Measurements from ENCODE around the gene SPAG16. TPM values are rescaled to one million over a fixed set of nuclear protein-coding genes. Genes with fewer than 3 reads are reported as not detected.

The SPAG16 gene
- total and polyA plus RNA-seq, 9 donors: 17.3 to 29.0 (median 18.8) TPM

- Histone ChIP-seq H3K4me3 (ENCODE audit: low read length) (no peak overlapping the region), H3K9me3 (replicated peaks; ENCODE audit: control insufficient read depth, low read depth, low read length) (no peaks in the 10 kb centered on the region), H3K4me1 (ENCODE audit: control insufficient read depth, insufficient read depth, low read length) (no peaks in the 10 kb centered on the region), H3K27me3 (ENCODE audit: control insufficient read depth, insufficient read depth, low read length) (no peaks in the 10 kb centered on the region), H3K36me3 (ENCODE audit: control insufficient read depth, insufficient read depth, low read length) (no peaks in the 10 kb centered on the region), H3K27ac (ENCODE audit: low read length) (no peak overlapping the region)
- WGBS (ENCODE audit: insufficient coverage): no CpG with 5 or more reads among the region's 3 CpGs
- DNase-seq: no peak
Measured at GRCh38 chr2:214286011-214286410, 1001.7 kb downstream of the SPAG16 start.

GRCh38 chr2:214293593-214293992 lies 1009.3 kb downstream of the SPAG16 start:
- Histone ChIP-seq H3K9me3 (replicated peaks; ENCODE audit: control insufficient read depth, low read depth, low read length) (peaks cover 20% of the 10 kb centered on the region), H3K36me3 (ENCODE audit: control insufficient read depth, insufficient read depth, low read length) (no peaks in the 10 kb centered on the region), H3K27ac (ENCODE audit: low read length) (no peak overlapping the region), H3K4me3 (ENCODE audit: low read length) (no peak overlapping the region), H3K27me3 (ENCODE audit: control insufficient read depth, insufficient read depth, low read length) (no peaks in the 10 kb centered on the region), H3K4me1 (ENCODE audit: control insufficient read depth, insufficient read depth, low read length) (no peaks in the 10 kb centered on the region)
- DNase-seq: no peak

DNA sequence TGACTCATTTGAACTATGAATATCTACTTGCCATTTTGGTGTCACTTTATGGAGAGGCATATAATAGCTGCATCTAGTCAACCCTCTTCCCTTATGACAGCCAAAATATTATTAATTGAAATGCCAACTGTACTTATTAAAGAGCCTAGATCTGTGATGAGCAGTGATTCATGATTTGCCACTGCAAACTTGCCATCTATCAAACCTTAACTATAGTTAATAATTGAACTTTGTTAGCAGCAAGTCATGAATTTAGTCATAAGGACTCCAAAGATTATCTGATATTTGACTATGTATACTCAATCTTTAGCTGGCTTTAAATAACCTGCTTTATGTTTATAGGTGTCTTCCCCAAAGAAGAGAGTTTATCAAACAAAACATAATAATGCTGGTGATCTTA lies 1010.2 kb downstream of the SPAG16 start:
- Histone ChIP-seq H3K27ac (ENCODE audit: low read length) (no peak overlapping the region), H3K4me3 (ENCODE audit: low read length) (no peak overlapping the region), H3K27me3 (ENCODE audit: control insufficient read depth, insufficient read depth, low read length) (no peaks in the 10 kb centered on the region), H3K36me3 (ENCODE audit: control insufficient read depth, insufficient read depth, low read length) (no peaks in the 10 kb centered on the region), H3K9me3 (replicated peaks; ENCODE audit: control insufficient read depth, low read depth, low read length) (peaks cover 20% of the 10 kb centered on the region), H3K4me1 (ENCODE audit: control insufficient read depth, insufficient read depth, low read length) (no peaks in the 10 kb centered on the region)
- DNase-seq: no peak

- H3K9me3 ChIP-seq (replicated peaks; ENCODE audit: control insufficient read depth, low read depth, low read length): peaks cover 15% of the 10 kb centered on the region
- H3K36me3 ChIP-seq (ENCODE audit: control insufficient read depth, insufficient read depth, low read length): no peaks in the 10 kb centered on the region
- WGBS (ENCODE audit: insufficient coverage): no CpG with 5 or more reads among the region's 2 CpGs
- H3K4me1 ChIP-seq (ENCODE audit: control insufficient read depth, insufficient read depth, low read length): no peaks in the 10 kb centered on the region
- H3K27ac ChIP-seq (ENCODE audit: low read length): no peak overlapping the region
- no peak overlapping the region for H3K4me3 ChIP-seq (ENCODE audit: low read length)
- no peaks in the 10 kb centered on the region for H3K27me3 ChIP-seq (ENCODE audit: control insufficient read depth, insufficient read depth, low read length)
- DNase-seq: no peak
Measured at GRCh38 chr2:214297423-214297822, 1013.2 kb downstream of the SPAG16 start.

GRCh38 chr2:214310319-214310718 lies 1026.1 kb downstream of the SPAG16 start:
- Histone ChIP-seq H3K36me3 (ENCODE audit: control insufficient read depth, insufficient read depth, low read length) (no peaks in the 10 kb centered on the region), H3K9me3 (replicated peaks; ENCODE audit: control insufficient read depth, low read depth, low read length) (peaks cover 5% of the 10 kb centered on the region), H3K4me3 (ENCODE audit: low read length) (no peak overlapping the region), H3K4me1 (ENCODE audit: control insufficient read depth, insufficient read depth, low read length) (no peaks in the 10 kb centered on the region), H3K27ac (ENCODE audit: low read length) (no peak overlapping the region), H3K27me3 (ENCODE audit: control insufficient read depth, insufficient read depth, low read length) (no peaks in the 10 kb centered on the region)
- no peak for DNase-seq

DNA sequence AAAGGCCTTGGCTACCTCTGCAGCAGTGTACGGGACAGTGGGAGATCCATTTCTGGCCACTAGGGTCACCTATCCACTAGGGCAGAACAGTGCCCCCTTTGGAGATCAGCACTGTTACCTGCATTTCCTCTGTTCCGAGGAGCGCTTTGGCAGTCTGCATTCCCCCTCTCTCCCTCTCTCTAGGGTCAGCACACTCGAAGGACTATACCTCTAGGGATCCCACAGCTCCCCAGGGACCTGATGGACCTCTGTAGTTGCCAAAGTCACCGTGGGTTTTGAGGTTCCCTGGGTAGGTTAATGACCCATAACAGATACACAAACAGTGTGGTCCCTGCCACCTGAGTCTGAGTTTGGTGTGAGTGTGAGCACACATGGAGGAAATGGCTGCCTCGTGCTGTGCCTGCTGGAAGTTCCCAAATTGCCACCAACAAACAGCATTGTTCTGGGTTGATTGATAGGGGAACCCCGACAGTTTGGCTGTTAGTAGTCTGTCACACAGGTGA lies 1026.8 kb downstream of the SPAG16 start:
- Histone ChIP-seq H3K27ac (ENCODE audit: low read length) (no peak overlapping the region), H3K9me3 (replicated peaks; ENCODE audit: control insufficient read depth, low read depth, low read length) (peaks cover 5% of the 10 kb centered on the region), H3K27me3 (ENCODE audit: control insufficient read depth, insufficient read depth, low read length) (no peaks in the 10 kb centered on the region), H3K36me3 (ENCODE audit: control insufficient read depth, insufficient read depth, low read length) (no peaks in the 10 kb centered on the region), H3K4me1 (ENCODE audit: control insufficient read depth, insufficient read depth, low read length) (no peaks in the 10 kb centered on the region), H3K4me3 (ENCODE audit: low read length) (no peak overlapping the region)
- 80% methylated on average over 2 of the region's 7 CpGs for WGBS (ENCODE audit: insufficient coverage)
- DNase-seq: no peak

DNA sequence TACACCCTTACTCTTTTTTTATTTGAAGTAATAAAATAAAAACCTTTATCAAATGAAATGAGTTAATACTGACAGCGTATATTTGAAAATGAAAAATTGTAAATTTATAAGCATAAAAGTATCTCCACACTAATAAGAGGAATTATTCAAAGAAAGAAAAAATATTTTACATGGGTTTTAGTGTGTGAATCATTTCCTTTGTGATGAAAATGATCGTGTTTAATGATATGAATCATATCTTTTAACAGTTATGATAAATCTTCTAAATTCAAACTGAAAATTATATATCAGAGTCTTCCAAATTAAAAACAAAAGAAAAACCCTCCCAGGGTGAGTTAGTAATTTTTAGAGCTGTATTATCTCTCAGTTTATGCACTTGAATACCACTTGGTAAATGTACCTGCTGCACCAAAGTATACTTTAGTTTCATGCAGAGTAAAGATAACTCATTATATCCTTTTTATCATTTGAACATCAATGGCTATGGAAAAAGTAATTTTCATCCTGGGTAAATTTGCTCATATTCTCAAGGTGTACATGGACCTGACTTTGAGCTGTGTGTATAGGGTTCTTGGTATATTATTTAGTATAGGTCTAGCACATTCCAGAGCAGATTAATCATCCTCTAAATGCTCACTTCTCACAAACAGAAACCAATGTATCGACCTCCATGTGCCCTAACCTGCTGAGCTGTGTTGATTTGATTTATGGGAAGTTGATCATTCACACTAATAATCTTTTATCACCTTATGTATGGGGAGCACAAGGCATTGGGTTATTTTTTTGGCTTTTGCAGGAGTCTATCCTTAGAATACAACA lies 1027.9 kb downstream of the SPAG16 start:
- H3K9me3 ChIP-seq (replicated peaks; ENCODE audit: control insufficient read depth, low read depth, low read length): peaks cover 2% of the 10 kb centered on the region
- no peak overlapping the region for H3K27ac ChIP-seq (ENCODE audit: low read length)
- no peak overlapping the region for H3K4me3 ChIP-seq (ENCODE audit: low read length)
- H3K36me3 ChIP-seq (ENCODE audit: control insufficient read depth, insufficient read depth, low read length): no peaks in the 10 kb centered on the region
- H3K27me3 ChIP-seq (ENCODE audit: control insufficient read depth, insufficient read depth, low read length): no peaks in the 10 kb centered on the region
- no peaks in the 10 kb centered on the region for H3K4me1 ChIP-seq (ENCODE audit: control insufficient read depth, insufficient read depth, low read length)
- WGBS (ENCODE audit: insufficient coverage): no CpG with 5 or more reads among the region's 3 CpGs
- no peak for DNase-seq

DNA sequence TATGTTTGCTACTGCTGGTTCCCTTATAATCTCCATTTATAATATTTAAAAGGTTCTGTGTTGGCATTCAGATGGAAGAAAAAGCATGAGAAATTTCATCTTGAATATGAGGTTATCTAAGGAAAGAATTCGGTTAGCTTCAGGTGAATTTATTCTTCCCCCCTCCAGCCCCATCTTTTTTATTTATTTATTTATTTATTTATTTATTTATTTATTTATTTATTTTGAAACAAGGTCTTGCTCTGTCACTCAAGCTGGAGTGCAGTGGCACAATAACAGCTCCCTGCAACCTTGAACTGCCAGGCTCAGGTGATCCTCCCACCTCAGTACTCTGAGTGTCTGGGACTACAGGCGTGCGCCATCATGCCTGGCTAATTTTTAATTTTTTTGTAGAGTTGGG lies 1031.1 kb downstream of the SPAG16 start:
- H3K4me3 ChIP-seq (ENCODE audit: low read length): no peak overlapping the region
- H3K27me3 ChIP-seq (ENCODE audit: control insufficient read depth, insufficient read depth, low read length): no peaks in the 10 kb centered on the region
- DNase-seq: no peak
- H3K9me3 ChIP-seq (replicated peaks; ENCODE audit: control insufficient read depth, low read depth, low read length): no peaks in the 10 kb centered on the region
- no peak overlapping the region for H3K27ac ChIP-seq (ENCODE audit: low read length)
- H3K36me3 ChIP-seq (ENCODE audit: control insufficient read depth, insufficient read depth, low read length): no peaks in the 10 kb centered on the region
- WGBS (ENCODE audit: insufficient coverage): no CpG with 5 or more reads among the region's 3 CpGs
- no peaks in the 10 kb centered on the region for H3K4me1 ChIP-seq (ENCODE audit: control insufficient read depth, insufficient read depth, low read length)

GRCh38 chr2:214320211-214320610 lies 1035.9 kb downstream of the SPAG16 start:
- H3K4me1 ChIP-seq (ENCODE audit: control insufficient read depth, insufficient read depth, low read length): no peaks in the 10 kb centered on the region
- no peak overlapping the region for H3K4me3 ChIP-seq (ENCODE audit: low read length)
- H3K9me3 ChIP-seq (replicated peaks; ENCODE audit: control insufficient read depth, low read depth, low read length): no peaks in the 10 kb centered on the region
- DNase-seq: no peak
- H3K27me3 ChIP-seq (ENCODE audit: control insufficient read depth, insufficient read depth, low read length): no peaks in the 10 kb centered on the region
- no peaks in the 10 kb centered on the region for H3K36me3 ChIP-seq (ENCODE audit: control insufficient read depth, insufficient read depth, low read length)
- no peak overlapping the region for H3K27ac ChIP-seq (ENCODE audit: low read length)

DNA sequence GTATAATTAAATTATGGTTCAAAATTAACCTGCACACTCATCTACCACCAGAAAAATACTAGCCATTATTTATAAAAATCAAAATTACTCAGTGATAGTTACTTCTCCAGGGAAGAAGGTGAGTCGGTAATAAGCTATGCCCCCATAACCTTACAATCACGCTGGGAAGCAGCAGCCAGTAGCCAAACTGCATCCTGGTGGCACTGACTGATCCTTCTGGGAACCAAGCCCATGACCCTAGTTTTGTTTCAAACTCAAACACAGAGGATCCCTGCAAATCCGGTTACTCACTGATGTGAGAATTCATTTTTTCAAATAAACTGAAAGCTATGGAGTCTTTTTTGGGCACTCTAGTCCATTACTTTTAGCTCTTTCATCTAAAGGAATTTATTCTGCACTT lies 1038.4 kb downstream of the SPAG16 start:
- no peak for DNase-seq
- no CpG with 5 or more reads among the region's 3 CpGs for WGBS (ENCODE audit: insufficient coverage)
- H3K4me3 ChIP-seq (ENCODE audit: low read length): no peak overlapping the region
- no peak overlapping the region for H3K27ac ChIP-seq (ENCODE audit: low read length)
- no peaks in the 10 kb centered on the region for H3K4me1 ChIP-seq (ENCODE audit: control insufficient read depth, insufficient read depth, low read length)
- H3K27me3 ChIP-seq (ENCODE audit: control insufficient read depth, insufficient read depth, low read length): no peaks in the 10 kb centered on the region
- H3K36me3 ChIP-seq (ENCODE audit: control insufficient read depth, insufficient read depth, low read length): no peaks in the 10 kb centered on the region
- H3K9me3 ChIP-seq (replicated peaks; ENCODE audit: control insufficient read depth, low read depth, low read length): no peaks in the 10 kb centered on the region

GRCh38 chr2:214325404-214325803 lies 1041.1 kb downstream of the SPAG16 start:
- H3K27ac ChIP-seq (ENCODE audit: low read length): no peak overlapping the region
- H3K4me3 ChIP-seq (ENCODE audit: low read length): no peak overlapping the region
- no peaks in the 10 kb centered on the region for H3K9me3 ChIP-seq (replicated peaks; ENCODE audit: control insufficient read depth, low read depth, low read length)
- no peak for DNase-seq
- H3K36me3 ChIP-seq (ENCODE audit: control insufficient read depth, insufficient read depth, low read length): no peaks in the 10 kb centered on the region
- no peaks in the 10 kb centered on the region for H3K27me3 ChIP-seq (ENCODE audit: control insufficient read depth, insufficient read depth, low read length)
- no CpG with 5 or more reads among the region's 1 CpG for WGBS (ENCODE audit: insufficient coverage)
- no peaks in the 10 kb centered on the region for H3K4me1 ChIP-seq (ENCODE audit: control insufficient read depth, insufficient read depth, low read length)
